Body of pancreas (tissue), 4 donors: ENCODE data around the gene SPATA2. TPM values are rescaled to one million over a fixed set of nuclear protein-coding genes. Genes with fewer than 3 reads are reported as not detected.

Experiments used
- ATAC-seq: fragments of 150-250 bp; one replicate; pipeline ENCODE4 v1.9.1; 2016
- DNase-seq, 4 donors: peaks; one replicate each; pipeline ENCODE4 v3.0.0-alpha.2; 2019
- H3K27ac ChIP-seq, 4 donors: fragments of 200-600 bp; sonication (generic); 1 replicate in 3 of 4; 2 replicates in 1 of 4; pipeline versions ENCODE4 v1.5.1 to v1.6.1; 2016 to 2019; ENCODE audit warnings: mild to moderate bottlenecking in 1 of 4, mixed read lengths in 1 of 4, moderate library complexity in 1 of 4
- H3K27me3 ChIP-seq, 2 donors: fragments of 200-600 bp; sonication (generic); one replicate each; pipeline ENCODE4 v1.6.0; 2016; ENCODE audit warnings: mild to moderate bottlenecking in 1 of 2
- H3K36me3 ChIP-seq, 2 donors: fragments of 200-600 bp; sonication (generic); replicated peaks in 1 of 2; 2 replicates each; pipeline ENCODE4 v1.5.1; 2016; ENCODE audit warnings: low read depth in 2 of 2; ENCODE audit not compliant: insufficient read depth in 1 of 2
- H3K4me1 ChIP-seq: fragments of 200-600 bp; sonication (generic); one replicate; pipeline ENCODE4 v1.6.0; 2016
- H3K4me3 ChIP-seq, 2 donors: fragments of 200-600 bp; sonication (generic); 1 replicate in 1 of 2; 2 replicates in 1 of 2; pipeline ENCODE4 v1.5.1; 2016 to 2019
- H3K9me3 ChIP-seq, 3 donors: fragments of 200-600 bp; sonication (generic); 1 replicate in 2 of 3; 2 replicates in 1 of 3; pipeline ENCODE4 v1.5.1; 2016
- POLR2A ChIP-seq, 3 donors: fragments of 450-650 bp; IDR thresholded peaks; one replicate each; pipeline ENCODE4 v1.6.1; 2016; ENCODE audit warnings: antibody characterized with exemption in 3 of 3, mild to moderate bottlenecking in 2 of 3
- WGBS, 2 donors: methylation state at CpG; one replicate each; pipeline ENCODE4 v1.1.5; 2017; 5-methylcytosine and 5-hydroxymethylcytosine counted together
- intact Hi-C: fragments of 100-400 bp; cut with DNase I; formaldehyde crosslinking; loops from one replicate; pipeline ENCODE4 v1.15.1; 2023
- total RNA-seq, 2 donors: library from RNA; depleted of rRNA; stranded (reverse); fragments of >200 nt; gene quantifications; one replicate each; pipeline ENCODE4 v1.1.0, GENCODE V29; 2016
- TF ChIP-seq, protein P1 (sequence below), 7 experiments: fragments of 450-650 bp in 4 of 7; fragments of 200-600 bp in 3 of 7; sonication (generic) in 3 of 7; IDR thresholded peaks; one replicate each; pipeline ENCODE4 v1.5.1; 2016 to 2019; ENCODE audit warnings: antibody characterized with exemption in 7 of 7

SPATA2 gene
- total RNA-seq, 2 donors from 2014 or later = 3.9 to 7.3 TPM

DNA sequence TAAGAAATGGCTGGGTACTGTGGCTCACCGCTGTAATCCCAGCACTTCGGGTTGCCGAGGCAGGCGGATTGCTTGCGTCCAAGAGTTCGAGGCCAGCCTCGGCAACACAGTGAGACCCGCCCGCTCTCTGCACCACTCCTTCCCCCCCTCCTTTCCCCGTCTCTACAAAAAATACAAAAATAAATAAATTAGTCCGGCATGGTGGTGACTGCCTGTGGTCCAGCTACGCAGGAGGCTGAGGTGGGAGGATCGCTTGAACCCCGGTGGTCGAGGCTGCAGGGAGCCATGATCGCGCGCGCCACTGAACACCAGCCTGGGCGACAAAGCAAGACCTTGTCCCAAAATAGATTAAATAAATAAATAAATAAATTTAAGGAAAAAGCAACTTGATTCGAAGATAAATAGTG is 20.4 kb upstream of the SPATA2 start:
- no peaks in the 10 kb centered on the region for H3K9me3 ChIP-seq

DNA sequence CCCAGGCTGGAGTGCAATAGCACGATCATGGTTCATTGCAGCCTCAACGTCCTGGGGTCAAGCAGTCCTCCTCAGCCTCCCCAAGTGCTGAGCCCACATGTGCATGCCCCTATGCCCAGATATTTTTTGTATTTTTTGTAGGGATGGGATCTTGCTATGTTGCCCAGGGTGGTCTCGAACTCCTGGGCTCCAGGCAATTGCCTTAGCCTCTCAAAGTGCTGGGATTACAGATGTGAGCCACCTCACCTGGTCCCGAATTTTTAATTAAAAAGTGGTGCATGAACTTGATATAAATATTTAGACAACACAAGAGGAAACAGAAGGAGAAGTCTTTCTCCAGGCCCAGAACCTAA is 13.8 kb upstream of the SPATA2 start:
- no peak for TF ChIP-seq POLR2A (IDR thresholded peaks at IDR 0.05)
- TF ChIP-seq, protein P1, sequence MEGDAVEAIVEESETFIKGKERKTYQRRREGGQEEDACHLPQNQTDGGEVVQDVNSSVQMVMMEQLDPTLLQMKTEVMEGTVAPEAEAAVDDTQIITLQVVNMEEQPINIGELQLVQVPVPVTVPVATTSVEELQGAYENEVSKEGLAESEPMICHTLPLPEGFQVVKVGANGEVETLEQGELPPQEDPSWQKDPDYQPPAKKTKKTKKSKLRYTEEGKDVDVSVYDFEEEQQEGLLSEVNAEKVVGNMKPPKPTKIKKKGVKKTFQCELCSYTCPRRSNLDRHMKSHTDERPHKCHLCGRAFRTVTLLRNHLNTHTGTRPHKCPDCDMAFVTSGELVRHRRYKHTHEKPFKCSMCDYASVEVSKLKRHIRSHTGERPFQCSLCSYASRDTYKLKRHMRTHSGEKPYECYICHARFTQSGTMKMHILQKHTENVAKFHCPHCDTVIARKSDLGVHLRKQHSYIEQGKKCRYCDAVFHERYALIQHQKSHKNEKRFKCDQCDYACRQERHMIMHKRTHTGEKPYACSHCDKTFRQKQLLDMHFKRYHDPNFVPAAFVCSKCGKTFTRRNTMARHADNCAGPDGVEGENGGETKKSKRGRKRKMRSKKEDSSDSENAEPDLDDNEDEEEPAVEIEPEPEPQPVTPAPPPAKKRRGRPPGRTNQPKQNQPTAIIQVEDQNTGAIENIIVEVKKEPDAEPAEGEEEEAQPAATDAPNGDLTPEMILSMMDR (IDR thresholded peaks at IDR 0.05) = no peak
- peaks cover 9% of the 10 kb centered on the region for H3K4me1 ChIP-seq
- H3K27ac ChIP-seq = peak overlapping the region in 1 of 4 donors; percentile 49
- intact Hi-C loops = no loop called here
- DNase-seq (no peak), ATAC-seq (no peak)
- WGBS, 2 donors = 25 to 27% methylated on average over 4 of the region's 4 CpGs
- H3K4me3 ChIP-seq = no peak overlapping the region
- H3K27me3 ChIP-seq = no peaks in the 10 kb centered on the region
- no peaks in the 10 kb centered on the region for H3K9me3 ChIP-seq
- H3K36me3 ChIP-seq = no peaks in the 10 kb centered on the region

More for the DNA sequence above, 20.4 kb upstream of the SPATA2 start:
- H3K4me1 ChIP-seq = peaks cover 41% of the 10 kb centered on the region
- H3K27me3 ChIP-seq = no peaks in the 10 kb centered on the region
- ATAC-seq = peak; percentile 5
- intact Hi-C loops = no loop called here
- no peak for TF ChIP-seq POLR2A (IDR thresholded peaks at IDR 0.05)
- H3K36me3 ChIP-seq = no peaks in the 10 kb centered on the region
- no peak for DNase-seq
- peak overlapping the region in 3 of 4 donors; percentile 93 to 97 (median 96) for H3K27ac ChIP-seq
- peak overlapping the region; percentile 99 to 100 for H3K4me3 ChIP-seq
- 12 to 13% methylated on average over 21 of the region's 21 CpGs for WGBS, 2 donors

DNA sequence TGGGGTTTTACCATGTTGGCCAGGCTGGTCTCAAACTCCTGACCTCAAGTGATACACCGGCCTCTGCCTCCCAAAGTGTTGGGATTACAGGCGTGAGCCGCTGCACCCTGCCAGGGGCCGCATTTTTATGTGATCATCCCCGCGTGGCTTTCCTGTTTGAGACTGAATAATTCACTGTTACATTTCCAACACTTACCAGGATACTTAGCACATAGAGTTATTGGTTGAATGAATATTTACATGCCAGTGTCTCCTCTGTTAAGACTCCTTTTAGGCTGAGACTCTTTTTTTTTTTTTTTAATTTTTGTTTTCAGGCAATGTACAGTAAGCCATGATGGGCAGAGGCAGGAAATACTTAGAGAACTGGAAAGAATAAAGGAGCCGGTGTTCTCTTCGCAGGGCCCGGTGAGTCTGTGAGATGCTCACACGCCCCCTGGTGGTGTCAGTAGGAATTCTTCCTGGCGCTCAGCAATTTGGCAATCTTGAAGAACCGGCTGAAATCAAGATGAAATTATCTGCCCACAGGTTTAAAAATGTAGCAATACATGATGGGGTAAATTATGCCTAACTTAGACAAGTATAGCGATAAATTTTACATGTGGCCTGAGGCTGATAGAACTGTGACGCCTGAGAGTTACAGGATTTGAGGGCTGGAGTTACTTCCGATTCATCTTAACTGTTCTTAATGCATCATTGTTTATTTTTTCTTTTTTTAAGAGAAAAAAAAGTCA is 13.2 kb upstream of the SPATA2 start:
- intact Hi-C loops = no loop called here
- TF ChIP-seq, protein P1 (IDR thresholded peaks at IDR 0.05) = peak; percentile 76 to 97 (median 91)
- TF ChIP-seq POLR2A (IDR thresholded peaks at IDR 0.05) = no peak
- Histone ChIP-seq H3K36me3 (no peaks in the 10 kb centered on the region), H3K9me3 (no peaks in the 10 kb centered on the region), H3K4me3 (no peak overlapping the region), H3K4me1 (peaks cover 9% of the 10 kb centered on the region), H3K27me3 (no peaks in the 10 kb centered on the region), H3K27ac (peak overlapping the region in 2 of 4 donors; percentile 42 to 49)
- WGBS, 2 donors = 7 to 11% methylated on average over 15 of the region's 15 CpGs
- DNase-seq = peak; percentile 86 to 89 (median 87)
- peak; percentile 94 for ATAC-seq

DNA sequence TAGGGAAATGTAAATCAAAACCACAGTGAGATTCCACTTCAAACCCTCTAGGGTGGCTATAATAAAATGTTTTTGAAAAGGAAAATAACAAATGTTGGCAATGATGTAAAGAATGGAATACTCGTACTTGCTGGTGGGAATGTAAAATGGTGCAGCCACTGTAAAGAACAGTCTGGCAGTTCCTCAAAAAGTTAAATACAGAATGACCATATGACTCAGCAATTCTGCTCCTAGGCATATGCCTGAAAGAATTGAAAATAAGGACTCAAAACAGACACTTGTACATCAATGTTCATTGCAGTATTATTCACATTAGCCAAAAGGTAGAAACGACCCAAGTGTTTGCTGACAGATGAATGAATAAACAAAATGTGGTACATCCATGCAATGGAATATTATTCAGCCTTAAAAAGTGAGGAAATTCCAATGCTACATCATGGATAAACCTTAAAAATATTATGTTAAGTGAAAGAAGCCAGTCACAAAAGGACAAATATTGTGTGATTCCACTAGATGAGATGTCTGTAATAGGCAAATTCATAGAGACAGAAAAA is 10.6 kb upstream of the SPATA2 start:
- H3K27me3 ChIP-seq = no peaks in the 10 kb centered on the region
- peaks cover 9% of the 10 kb centered on the region for H3K4me1 ChIP-seq
- H3K27ac ChIP-seq = no peak overlapping the region
- TF ChIP-seq POLR2A (IDR thresholded peaks at IDR 0.05) = no peak
- TF ChIP-seq, protein P1 (IDR thresholded peaks at IDR 0.05) = no peak
- ATAC-seq (no peak), DNase-seq (no peak)
- H3K4me3 ChIP-seq = no peak overlapping the region
- 63 to 71% methylated on average over 2 of the region's 2 CpGs for WGBS, 2 donors
- no peaks in the 10 kb centered on the region for H3K36me3 ChIP-seq
- intact Hi-C loops = no loop called here
- H3K9me3 ChIP-seq = no peaks in the 10 kb centered on the region

DNA sequence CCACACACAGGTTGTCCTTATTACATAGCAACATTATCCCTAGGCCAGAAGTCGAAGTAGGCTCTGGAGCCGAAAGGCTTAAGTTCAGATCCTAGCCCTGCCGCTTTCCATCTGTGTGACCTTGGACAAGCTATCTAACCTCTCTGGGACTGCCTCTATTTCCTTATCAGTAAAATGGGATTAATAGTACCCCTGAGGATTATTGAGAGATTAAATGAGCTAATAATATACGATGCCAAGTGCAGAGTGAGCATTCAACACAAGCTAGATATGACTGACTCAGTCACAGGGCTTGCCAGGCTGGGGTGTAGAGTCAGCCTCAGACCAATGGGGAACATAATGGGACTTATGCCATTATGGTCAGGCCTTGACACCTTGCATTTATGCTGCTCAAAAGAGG is 8.9 kb upstream of the SPATA2 start:
- intact Hi-C loops = no loop called here
- TF ChIP-seq POLR2A (IDR thresholded peaks at IDR 0.05) = no peak
- TF ChIP-seq, protein P1 (IDR thresholded peaks at IDR 0.05) = no peak
- WGBS, 2 donors = 58 to 62% methylated on average over 4 of the region's 4 CpGs

More for the DNA sequence above, 8.9 kb upstream of the SPATA2 start:
- peaks cover 9% of the 10 kb centered on the region for H3K4me1 ChIP-seq
- H3K4me3 ChIP-seq = no peak overlapping the region
- DNase-seq (no peak), ATAC-seq (no peak)
- no peaks in the 10 kb centered on the region for H3K27me3 ChIP-seq
- no peaks in the 10 kb centered on the region for H3K9me3 ChIP-seq
- no peaks in the 10 kb centered on the region for H3K36me3 ChIP-seq
- no peak overlapping the region for H3K27ac ChIP-seq
